Naive B cell (primary cell): Measurements from ENCODE around the gene NRG3. TPM values are rescaled to one million over a fixed set of nuclear protein-coding genes. Genes with fewer than 3 reads are reported as not detected.

ENCODE experiments used
- ATAC-seq, 2 donors: fragments of 150-1000 bp; cut with Tn5 transposase; 2 replicates each; pipeline ENCODE4 v1.10.0; 2021; ENCODE audit warnings: low read depth in 2 of 2, mild to moderate bottlenecking in 2 of 2, moderate library complexity in 2 of 2
- DNase-seq: peaks from one replicate; pipeline ENCODE4 v3.0.0; 2022
- H3K27ac Mint-ChIP-seq, 6 donors: one replicate each; pipeline ENCODE4 v1.8.0; 2020 to 2022; ENCODE audit warnings: mild to moderate bottlenecking in 6 of 6, mixed read lengths in 6 of 6, moderate library complexity in 5 of 6, inconsistent platforms in 2 of 6
- H3K27me3 Mint-ChIP-seq, 3 donors: one replicate each; pipeline ENCODE4 v1.8.0; 2021 to 2022; ENCODE audit warnings: mixed read lengths in 3 of 3, mild to moderate bottlenecking in 1 of 3
- H3K36me3 Mint-ChIP-seq, 2 donors: one replicate each; pipeline ENCODE4 v1.8.0; 2020 to 2022; ENCODE audit warnings: mixed read lengths in 2 of 2, inconsistent platforms in 1 of 2, mild to moderate bottlenecking in 1 of 2
- H3K4me1 Mint-ChIP-seq, 3 donors: one replicate each; pipeline ENCODE4 v1.8.0; 2020 to 2022; ENCODE audit warnings: mixed read lengths in 3 of 3, inconsistent platforms in 1 of 3, mild to moderate bottlenecking in 1 of 3, moderate library complexity in 1 of 3
- H3K4me3 Mint-ChIP-seq, 8 donors: one replicate each; pipeline ENCODE4 v1.8.0; 2020 to 2022; ENCODE audit warnings: mild to moderate bottlenecking in 8 of 8, mixed read lengths in 8 of 8, moderate library complexity in 8 of 8, inconsistent platforms in 2 of 8
- H3K9me3 Mint-ChIP-seq, 7 donors: one replicate each; pipeline ENCODE4 v1.8.0; 2020 to 2022; ENCODE audit warnings: mixed read lengths in 7 of 7, mild to moderate bottlenecking in 5 of 7, inconsistent platforms in 2 of 7, moderate library complexity in 1 of 7
- polyA plus RNA-seq, 6 donors: library from polyadenylated mRNA; unstranded; fragments of 300-500 nt; fragmentation: Illumina TruSeq; gene quantifications; one replicate each; pipeline ENCODE4 v1.2.3, GENCODE V29; 2021; ENCODE audit warnings: low read depth in 6 of 6

Gene NRG3
- polyA plus RNA-seq, 6 donors from 2014 or later = not detected

GRCh38 chr10:81872206-81872862 lies 2.7 kb upstream of the NRG3 start:
- DNase-seq (no peak), ATAC-seq (no peak)
- Mint-ChIP-seq H3K27ac (no peak overlapping the region), H3K27me3 (peaks cover 28 to 58% (median 33%) of the 10 kb centered on the region in 3 donors), H3K36me3 (peaks cover 0 to 12% of the 10 kb centered on the region in 2 donors), H3K4me1 (peaks cover 11 to 17% (median 12%) of the 10 kb centered on the region in 3 donors), H3K9me3 (peaks cover 0 to 14% (median 3%) of the 10 kb centered on the region in 7 donors), H3K4me3 (peak overlapping the region in 1 of 8 donors; percentile 30)

DNA sequence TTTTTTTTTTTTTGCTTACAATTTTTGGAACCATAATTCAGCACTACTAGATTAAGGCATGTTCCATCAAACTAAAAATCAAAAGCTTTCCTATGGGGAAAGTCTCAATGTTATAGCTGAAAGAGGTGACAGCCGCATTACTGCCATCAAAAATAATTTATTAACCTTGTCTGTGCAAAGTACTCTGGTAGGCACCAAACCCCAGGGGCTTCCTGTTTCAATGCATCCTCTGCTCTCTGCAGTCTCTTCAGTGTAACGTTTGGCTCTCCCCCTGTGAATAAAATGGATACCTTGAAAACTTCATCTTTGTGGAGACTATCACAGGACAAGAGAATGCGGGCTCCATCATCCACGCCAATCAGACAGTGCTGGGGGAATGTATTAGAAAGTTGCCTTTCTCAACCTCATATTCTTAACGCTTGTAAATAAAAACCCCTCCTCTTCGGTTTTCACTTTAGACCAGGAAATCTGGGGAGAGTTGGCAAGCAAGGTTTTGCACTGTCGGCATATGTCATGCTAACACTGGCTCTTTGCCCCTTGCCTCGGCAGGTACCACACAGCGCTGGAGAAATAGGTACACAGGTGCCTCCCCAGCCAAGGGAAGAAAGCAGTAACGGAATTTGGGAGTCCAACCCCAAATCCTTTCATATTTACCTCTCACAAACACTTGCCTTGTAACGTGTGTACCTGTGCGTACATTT lies 1.6 kb upstream of the NRG3 start:
- no peak overlapping the region for H3K27ac Mint-ChIP-seq
- peaks cover 0 to 12% of the 10 kb centered on the region in 2 donors for H3K36me3 Mint-ChIP-seq
- peaks cover 11 to 17% (median 12%) of the 10 kb centered on the region in 3 donors for H3K4me1 Mint-ChIP-seq
- DNase-seq (no peak), ATAC-seq (no peak)
- peaks cover 0 to 15% (median 4%) of the 10 kb centered on the region in 7 donors for H3K9me3 Mint-ChIP-seq
- H3K27me3 Mint-ChIP-seq = peaks cover 35 to 69% (median 43%) of the 10 kb centered on the region in 3 donors
- H3K4me3 Mint-ChIP-seq = peak overlapping the region in 4 of 8 donors; percentile 22 to 68 (median 56)

GRCh38 chr10:81873932-81874816 lies 820 bp upstream of the NRG3 start:
- Mint-ChIP-seq H3K36me3 (peaks cover 0 to 12% of the 10 kb centered on the region in 2 donors), H3K27ac (no peak overlapping the region), H3K4me3 (peak overlapping the region in 4 of 8 donors; percentile 22 to 68 (median 56)), H3K9me3 (peaks cover 0 to 15% (median 4%) of the 10 kb centered on the region in 7 donors), H3K27me3 (peaks cover 43 to 69% (median 51%) of the 10 kb centered on the region in 3 donors), H3K4me1 (peaks cover 11 to 17% (median 12%) of the 10 kb centered on the region in 3 donors)
- ATAC-seq (no peak), DNase-seq (no peak)

DNA sequence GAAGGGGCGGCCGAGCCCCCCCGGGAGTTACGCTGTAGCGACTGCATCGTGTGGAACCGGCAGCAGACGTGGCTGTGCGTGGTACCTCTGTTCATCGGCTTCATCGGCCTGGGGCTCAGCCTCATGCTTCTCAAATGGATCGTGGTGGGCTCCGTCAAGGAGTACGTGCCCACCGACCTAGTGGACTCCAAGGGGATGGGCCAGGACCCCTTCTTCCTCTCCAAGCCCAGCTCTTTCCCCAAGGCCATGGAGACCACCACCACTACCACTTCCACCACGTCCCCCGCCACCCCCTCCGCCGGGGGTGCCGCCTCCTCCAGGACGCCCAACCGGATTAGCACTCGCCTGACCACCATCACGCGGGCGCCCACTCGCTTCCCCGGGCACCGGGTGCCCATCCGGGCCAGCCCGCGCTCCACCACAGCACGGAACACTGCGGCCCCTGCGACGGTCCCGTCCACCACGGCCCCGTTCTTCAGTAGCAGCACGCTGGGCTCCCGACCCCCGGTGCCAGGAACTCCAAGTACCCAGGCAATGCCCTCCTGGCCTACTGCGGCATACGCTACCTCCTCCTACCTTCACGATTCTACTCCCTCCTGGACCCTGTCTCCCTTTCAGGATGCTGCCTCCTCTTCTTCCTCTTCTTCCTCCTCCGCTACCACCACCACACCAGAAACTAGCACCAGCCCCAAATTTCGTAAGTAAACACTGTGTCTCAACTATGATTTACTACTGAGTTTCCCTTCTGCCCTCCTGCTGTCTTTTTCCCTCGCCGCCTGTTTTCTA lies 666 bp downstream of the NRG3 start:
- ATAC-seq (no peak), DNase-seq (no peak)

DNA sequence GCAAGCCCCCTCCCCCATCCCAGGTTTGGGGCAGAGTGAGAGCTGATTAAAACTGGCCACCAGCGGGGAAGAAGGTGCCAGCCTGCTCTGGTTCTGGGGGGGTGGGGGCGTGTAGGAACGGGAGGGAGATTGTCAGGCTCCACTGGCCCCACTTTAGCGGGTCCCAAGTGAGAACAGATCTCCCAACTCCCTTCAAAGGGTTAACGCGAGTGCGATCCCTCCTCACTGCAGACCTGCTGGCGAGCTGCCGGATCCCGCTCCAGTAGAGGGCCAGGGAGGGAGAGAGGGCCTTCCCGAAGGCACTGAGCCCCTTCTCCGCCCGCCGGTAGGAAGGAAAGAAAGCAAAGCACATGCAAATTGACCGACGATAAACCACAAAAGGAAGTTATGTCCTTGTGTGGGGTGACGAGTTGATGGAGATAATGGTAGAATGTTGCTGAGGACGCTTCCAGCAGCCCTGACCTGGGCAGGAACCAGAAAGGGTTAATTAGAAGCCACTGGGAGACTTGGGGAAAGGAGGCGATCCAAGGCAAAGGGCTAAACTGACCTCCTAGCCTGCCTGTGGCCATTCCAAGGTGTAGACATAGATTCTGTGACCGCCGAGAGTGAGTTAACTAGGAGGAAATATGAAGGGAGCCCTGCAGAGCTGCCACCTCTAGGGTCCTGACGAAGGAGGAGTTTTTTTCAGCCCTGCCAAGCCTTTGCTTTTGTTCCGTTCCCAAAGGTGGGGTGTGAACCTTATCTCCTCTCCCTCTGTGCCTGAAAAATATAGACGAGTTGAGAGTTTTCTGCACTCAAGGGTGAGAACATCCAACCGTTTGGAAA lies 1.5 kb downstream of the NRG3 start:
- Mint-ChIP-seq H3K27ac (no peak overlapping the region), H3K4me1 (peaks cover 11 to 17% (median 12%) of the 10 kb centered on the region in 3 donors), H3K9me3 (peaks cover 0 to 9% (median 4%) of the 10 kb centered on the region in 7 donors), H3K27me3 (peaks cover 45 to 56% (median 52%) of the 10 kb centered on the region in 3 donors), H3K4me3 (peak overlapping the region in 7 of 8 donors; percentile 58 to 89 (median 73)), H3K36me3 (peaks cover 0 to 12% of the 10 kb centered on the region in 2 donors)
- DNase-seq = no peak
- no peak for ATAC-seq

More for the DNA sequence above, 666 bp downstream of the NRG3 start:
- Mint-ChIP-seq H3K36me3 (peaks cover 0 to 12% of the 10 kb centered on the region in 2 donors), H3K27ac (peak overlapping the region in 2 of 6 donors; percentile 40 to 70), H3K4me3 (peak overlapping the region; percentile 38 to 89 (median 70)), H3K27me3 (peaks cover 45 to 63% (median 56%) of the 10 kb centered on the region in 3 donors), H3K4me1 (peaks cover 11 to 17% (median 12%) of the 10 kb centered on the region in 3 donors), H3K9me3 (peaks cover 0 to 15% (median 4%) of the 10 kb centered on the region in 7 donors)

DNA sequence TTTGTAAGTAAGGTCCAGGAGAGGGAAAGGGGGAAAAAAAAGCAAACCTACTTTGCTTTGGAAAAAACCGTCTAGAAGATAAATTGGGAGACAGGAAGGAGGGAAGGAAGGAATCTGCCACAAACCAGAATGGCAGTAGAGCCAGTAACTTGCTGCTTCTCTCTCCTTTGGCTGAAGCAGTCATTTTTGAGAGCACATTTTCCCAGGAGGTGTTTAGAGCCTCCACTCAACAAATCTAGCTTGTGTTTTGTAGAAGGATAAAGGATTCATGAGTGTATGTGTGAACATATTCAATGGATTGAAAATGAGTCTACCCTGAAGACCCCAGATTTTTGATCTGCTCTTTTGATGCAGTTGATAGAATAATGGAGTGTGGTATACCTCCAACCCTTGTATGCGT lies 2.6 kb downstream of the NRG3 start:
- no peak for DNase-seq
- peaks cover 11 to 17% (median 12%) of the 10 kb centered on the region in 3 donors for H3K4me1 Mint-ChIP-seq
- ATAC-seq = no peak
- peak overlapping the region in 1 of 8 donors; percentile 5 for H3K4me3 Mint-ChIP-seq
- peaks cover 40 to 47% (median 46%) of the 10 kb centered on the region in 3 donors for H3K27me3 Mint-ChIP-seq
- H3K9me3 Mint-ChIP-seq = peaks cover 0 to 8% (median 4%) of the 10 kb centered on the region in 7 donors
- peaks cover 0 to 12% of the 10 kb centered on the region in 2 donors for H3K36me3 Mint-ChIP-seq
- no peak overlapping the region for H3K27ac Mint-ChIP-seq

DNA sequence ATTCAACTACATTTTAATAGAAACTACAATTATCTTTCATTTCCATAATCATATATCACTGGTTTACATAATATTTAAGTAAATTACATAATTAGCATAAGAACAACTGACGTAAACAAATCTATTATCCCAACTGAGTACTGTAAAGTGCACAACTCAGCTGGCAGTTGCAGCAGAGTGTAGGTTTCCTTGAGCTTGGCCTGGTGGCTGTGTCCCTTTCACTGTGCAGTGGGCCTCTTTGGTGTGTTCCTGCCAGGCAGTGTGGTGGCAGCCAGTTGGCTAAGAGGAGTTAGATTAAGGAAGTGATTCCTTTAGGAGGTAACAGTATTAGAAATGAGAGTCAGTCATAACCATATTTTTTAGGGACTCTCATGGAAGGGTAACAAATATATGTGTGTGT lies 7.0 kb downstream of the NRG3 start:
- ATAC-seq = no peak
- no peaks in the 10 kb centered on the region for H3K36me3 Mint-ChIP-seq
- no peak overlapping the region for H3K27ac Mint-ChIP-seq
- H3K9me3 Mint-ChIP-seq = peaks cover 0 to 5% (median 0%) of the 10 kb centered on the region in 7 donors
- H3K27me3 Mint-ChIP-seq = peaks cover 20 to 31% (median 22%) of the 10 kb centered on the region in 3 donors
- no peak overlapping the region for H3K4me3 Mint-ChIP-seq
- no peaks in the 10 kb centered on the region for H3K4me1 Mint-ChIP-seq
- no peak for DNase-seq

DNA sequence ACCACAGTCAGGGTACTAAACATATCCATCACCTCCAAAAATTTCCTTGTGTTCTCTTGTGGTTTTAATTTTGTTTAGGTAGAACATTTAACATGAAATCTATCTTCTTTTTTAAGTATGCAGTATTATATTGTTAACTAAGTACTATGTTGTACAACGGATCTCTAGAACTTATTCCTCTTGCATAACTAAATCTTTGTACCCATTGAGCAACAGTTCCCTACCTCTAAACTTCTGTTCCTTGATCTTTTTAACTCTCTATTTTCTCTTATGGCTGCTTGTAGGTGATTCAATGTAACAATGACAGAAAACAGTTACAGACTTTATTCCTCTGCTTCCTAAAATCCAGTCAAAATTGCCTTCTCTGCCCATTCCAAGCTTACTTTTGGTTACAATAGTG lies 9.9 kb downstream of the NRG3 start:
- DNase-seq = no peak
- H3K27ac Mint-ChIP-seq = no peak overlapping the region
- no peaks in the 10 kb centered on the region for H3K36me3 Mint-ChIP-seq
- H3K4me3 Mint-ChIP-seq = no peak overlapping the region
- no peaks in the 10 kb centered on the region for H3K9me3 Mint-ChIP-seq
- no peak for ATAC-seq
- H3K27me3 Mint-ChIP-seq = peaks cover 0 to 9% (median 0%) of the 10 kb centered on the region in 3 donors
- H3K4me1 Mint-ChIP-seq = no peaks in the 10 kb centered on the region

- no peak overlapping the region for H3K27ac Mint-ChIP-seq
- ATAC-seq (no peak), DNase-seq (no peak)
- H3K9me3 Mint-ChIP-seq = no peaks in the 10 kb centered on the region
- H3K4me3 Mint-ChIP-seq = no peak overlapping the region
- peaks cover 0 to 7% (median 0%) of the 10 kb centered on the region in 3 donors for H3K27me3 Mint-ChIP-seq
- H3K4me1 Mint-ChIP-seq = no peaks in the 10 kb centered on the region
- no peaks in the 10 kb centered on the region for H3K36me3 Mint-ChIP-seq
Measured at GRCh38 chr10:81885491-81885890, 10.5 kb downstream of the NRG3 start.

GRCh38 chr10:81886939-81887338 lies 11.9 kb downstream of the NRG3 start:
- no peak overlapping the region for H3K27ac Mint-ChIP-seq
- no peaks in the 10 kb centered on the region for H3K4me1 Mint-ChIP-seq
- DNase-seq (no peak), ATAC-seq (no peak)
- H3K9me3 Mint-ChIP-seq = peaks cover 0 to 3% (median 0%) of the 10 kb centered on the region in 7 donors
- no peak overlapping the region for H3K4me3 Mint-ChIP-seq
- H3K27me3 Mint-ChIP-seq = peaks cover 0 to 5% (median 0%) of the 10 kb centered on the region in 3 donors
- no peaks in the 10 kb centered on the region for H3K36me3 Mint-ChIP-seq

GRCh38 chr10:81889181-81889769 lies 14.3 kb downstream of the NRG3 start:
- no peaks in the 10 kb centered on the region for H3K4me1 Mint-ChIP-seq
- no peaks in the 10 kb centered on the region for H3K27me3 Mint-ChIP-seq
- no peak for ATAC-seq
- H3K4me3 Mint-ChIP-seq = no peak overlapping the region
- H3K27ac Mint-ChIP-seq = no peak overlapping the region
- peaks cover 0 to 3% (median 0%) of the 10 kb centered on the region in 7 donors for H3K9me3 Mint-ChIP-seq
- H3K36me3 Mint-ChIP-seq = no peaks in the 10 kb centered on the region
- DNase-seq = no peak
